Stimulated activated CD4-positive, alpha-beta T cell treated with anti-CD3 and anti-CD28 coated beads, Interleukin-15, amount 100 ng/mL, for 1 hour (primary cell): ENCODE data around the gene ILF2.

Source experiments
- DNase-seq, 2 donors: peaks; one replicate each; pipeline ENCODE4 v3.0.0-alpha.2; 2020; ENCODE audit warnings: low read depth in 1 of 2, low spot score in 1 of 2

The ILF2 gene

GRCh38 chr1:153628638-153629342 is 42.0 kb downstream of the ILF2 start:
- DNase-seq = no peak

- no peak for DNase-seq
Measured at GRCh38 chr1:153627715-153628626, 42.8 kb downstream of the ILF2 start, which contains the start of gene S100A1. S100A1 (plus strand) TSS chr1:153628434; CDS start chr1:153630522, 2,088 bp downstream.

- DNase-seq = no peak
Measured at GRCh38 chr1:153626904-153627714, 43.7 kb downstream of the ILF2 start, which contains the start of gene S100A13. S100A13 (minus strand) TSS chr1:153627505; CDS start chr1:153626472, 1,033 bp downstream.

GRCh38 chr1:153626477-153626903 is 44.3 kb downstream of the ILF2 start:
- DNase-seq = no peak

- DNase-seq = no peak
Measured at GRCh38 chr1:153624965-153625611, 45.7 kb downstream of the ILF2 start.

- no peak for DNase-seq
Measured at GRCh38 chr1:153623101-153623500, 47.7 kb downstream of the ILF2 start.

GRCh38 chr1:153619171-153619570 is 51.6 kb downstream of the ILF2 start:
- no peak for DNase-seq

GRCh38 chr1:153617663-153618062 is 53.1 kb downstream of the ILF2 start:
- DNase-seq = no peak

GRCh38 chr1:153616917-153617311 is 53.9 kb downstream of the ILF2 start:
- DNase-seq = no peak

- DNase-seq = no peak
Measured at GRCh38 chr1:153616144-153616916, 54.5 kb downstream of the ILF2 start, which contains the start of gene S100A14. S100A14 (minus strand) TSS chr1:153616325; CDS start chr1:153615858, 467 bp downstream.

- DNase-seq = no peak
Measured at GRCh38 chr1:153615406-153615805, 55.4 kb downstream of the ILF2 start.

GRCh38 chr1:153614906-153615305 is 55.9 kb downstream of the ILF2 start:
- no peak for DNase-seq

GRCh38 chr1:153614189-153614900 is 56.4 kb downstream of the ILF2 start:
- DNase-seq = no peak

- DNase-seq = no peak
Measured at GRCh38 chr1:153613406-153613805, 57.4 kb downstream of the ILF2 start.

- no peak for DNase-seq
Measured at GRCh38 chr1:153612755-153613331, 58.0 kb downstream of the ILF2 start, which contains the start of gene S100A16. S100A16 (minus strand) TSS chr1:153613137; CDS start chr1:153608151, 4,986 bp downstream.

GRCh38 chr1:153612111-153612754 is 58.6 kb downstream of the ILF2 start:
- DNase-seq = no peak
